B cell (primary cell): Measurements from ENCODE around the gene SLC19A1. TPM values are rescaled to one million over a fixed set of nuclear protein-coding genes. Genes with fewer than 3 reads are reported as not detected.

Source experiments
- ATAC-seq: fragments of 200-7000 bp; cut with Tn5 transposase; one replicate; pipeline ENCODE4 v1.10.0; 2021; ENCODE audit warnings: low read depth, mild to moderate bottlenecking, moderate number of reproducible peaks, moderate library complexity
- CTCF ChIA-PET: fragments of 350-600 bp; sonication (Branson Sonifier 250); formaldehyde crosslinking; loops from one replicate; lab custom pipeline; 2021; ENCODE audit warnings: antibody characterized with exemption, inconsistent platforms; lab: Charles Lee
- POLR2A ChIA-PET: fragments of 350-600 bp; sonication (Branson Sonifier 250); formaldehyde crosslinking; loops from one replicate; lab custom pipeline; 2021; ENCODE audit warnings: antibody characterized with exemption; lab: Charles Lee
- DNase-seq: peaks from one replicate; pipeline ENCODE4 v3.0.0; 2013
- H2AFZ ChIP-seq: 2 replicates; pipeline ENCODE4 v1.6.1; 2012; ENCODE audit warnings: mild to moderate bottlenecking, low read depth, low read length; ENCODE audit not compliant: insufficient read depth, poor library complexity, severe bottlenecking
- H3K27ac ChIP-seq, 2 donors: 1 replicate in 1 of 2; 2 replicates in 1 of 2; pipeline ENCODE4 v1.5.1; 2012 to 2013; ENCODE audit warnings: low read length in 2 of 2, mild to moderate bottlenecking in 2 of 2, moderate library complexity in 1 of 2
- H3K27me3 ChIP-seq, 4 experiments: fragments of 200-600 bp in 1 of 4; sonication (generic) in 1 of 4; replicated peaks in 1 of 4; 1 replicate in 2 of 4; 2 replicates in 2 of 4; pipeline versions ENCODE4 v1.6.1 to v1.7.0; 2013 to 2016; ENCODE audit warnings: low read length in 3 of 4, mild to moderate bottlenecking in 2 of 4, mixed read lengths in 1 of 4, moderate library complexity in 1 of 4; ENCODE audit not compliant: insufficient read depth in 4 of 4, control insufficient read depth in 3 of 4; ENCODE audit errors: control extremely low read depth in 1 of 4
- H3K36me3 ChIP-seq, 2 experiments: replicated peaks in 1 of 2; 1 replicate in 1 of 2; 2 replicates in 1 of 2; pipeline versions ENCODE4 v1.6.1 to v1.7.1; 2013; ENCODE audit warnings: low read length in 1 of 2; ENCODE audit not compliant: insufficient read depth in 2 of 2, control insufficient read depth in 1 of 2; ENCODE audit errors: control extremely low read depth in 1 of 2, extremely low read depth in 1 of 2
- H3K4me1 ChIP-seq, 2 donors: fragments of 200-600 bp in 1 of 2; sonication (generic) in 1 of 2; 1 replicate in 1 of 2; 2 replicates in 1 of 2; pipeline versions ENCODE4 v1.5.1 to v1.6.1; 2013 to 2017; ENCODE audit warnings: low read length in 2 of 2; ENCODE audit not compliant: control insufficient read depth in 2 of 2, insufficient read depth in 2 of 2
- H3K4me2 ChIP-seq: replicated peaks from 2 replicates; pipeline ENCODE3; 2012; ENCODE audit warnings: mild to moderate bottlenecking, low read depth, low read length; ENCODE audit not compliant: poor library complexity, severe bottlenecking
- H3K4me3 ChIP-seq, 5 experiments: fragments of 200-600 bp in 1 of 5; sonication (generic) in 1 of 5; 1 replicate in 3 of 5; 2 replicates in 2 of 5; pipeline versions ENCODE4 v1.5.1 to v1.7.0; 2011 to 2016; ENCODE audit warnings: low read length in 4 of 5, mild to moderate bottlenecking in 4 of 5, low read depth in 2 of 5, control low read depth in 1 of 5, moderate library complexity in 1 of 5; ENCODE audit not compliant: insufficient read depth in 1 of 5; ENCODE audit errors: control extremely low read depth in 1 of 5, extremely low read depth in 1 of 5
- H3K79me2 ChIP-seq: fragments of 200-600 bp; sonication (generic); one replicate; pipeline ENCODE4 v1.6.0; 2016; ENCODE audit warnings: low read length; ENCODE audit not compliant: control insufficient read depth, insufficient read depth
- H3K9ac ChIP-seq: fragments of 200-600 bp; sonication (generic); 2 replicates; pipeline ENCODE4 v1.6.1; 2017; ENCODE audit warnings: mild to moderate bottlenecking, low read length, moderate library complexity
- H3K9me3 ChIP-seq, 3 donors: one replicate each; pipeline versions ENCODE4 v1.6.1 to v1.7.1; 2013; ENCODE audit warnings: low read length in 2 of 3; ENCODE audit not compliant: control insufficient read depth in 2 of 3, insufficient read depth in 1 of 3; ENCODE audit errors: control extremely low read depth in 1 of 3
- H4K20me1 ChIP-seq: 2 replicates; pipeline ENCODE4 v1.6.0; 2012; ENCODE audit warnings: mild to moderate bottlenecking, low read length; ENCODE audit not compliant: insufficient read depth, control insufficient read depth, poor library complexity, severe bottlenecking
- H3K27ac Mint-ChIP-seq: one replicate; pipeline ENCODE4 v1.8.0; 2021; ENCODE audit warnings: mixed read lengths
- H3K27me3 Mint-ChIP-seq: one replicate; pipeline ENCODE4 v1.8.0; 2021; ENCODE audit warnings: mixed read lengths
- H3K4me1 Mint-ChIP-seq: one replicate; pipeline ENCODE4 v1.8.0; 2021; ENCODE audit warnings: mixed read lengths
- H3K4me3 Mint-ChIP-seq: one replicate; pipeline ENCODE4 v1.8.0; 2021; ENCODE audit warnings: mixed read lengths
- H3K9me3 Mint-ChIP-seq: one replicate; pipeline ENCODE4 v1.8.0; 2022; ENCODE audit warnings: mixed read lengths; ENCODE audit not compliant: insufficient read depth
- CTCF ChIP-seq: fragments of 200-600 bp; IDR thresholded peaks from one replicate; pipeline ENCODE4 v1.8.0; 2022; ENCODE audit warnings: antibody characterized with exemption, mild to moderate bottlenecking
- EZH2 ChIP-seq: IDR thresholded peaks from 2 replicates; pipeline ENCODE4 v1.6.1; 2012; ENCODE audit warnings: borderline replicate concordance, low read depth, mild to moderate bottlenecking, moderate library complexity, low read length; ENCODE audit not compliant: insufficient read depth, poor library complexity, severe bottlenecking
- WGBS: methylation state at CpG from one replicate; pipeline ENCODE4 v1.1.5; 2013; ENCODE audit warnings: missing lambda C conversion rate; ENCODE audit not compliant: insufficient coverage; 5-methylcytosine and 5-hydroxymethylcytosine counted together
- intact Hi-C: fragments of 100-400 bp; cut with micrococcal nuclease; formaldehyde crosslinking; loops from one replicate; pipeline ENCODE4 v1.10.0; 2022
- polyA plus RNA-seq: library from polyadenylated mRNA; depleted of rRNA; stranded (reverse); fragments of >200 nt; gene quantifications from 2 replicates; pipeline ENCODE4 v1.2.3, GENCODE V29; 2012
- total RNA-seq, 2 donors: library from RNA; stranded (reverse); fragments of 120-200 nt in 1 of 2; gene quantifications; 1 replicate in 1 of 2; 2 replicates in 1 of 2; pipeline versions ENCODE4 v1.2.3 to v1.2.4, GENCODE V29; 2013 to 2022

Gene SLC19A1
- total and polyA plus RNA-seq, 2 donors (not counting 1 experiment from before 2014, with no cell fraction given): 8.7 to 10.1 TPM

- H3K4me3 Mint-ChIP-seq: no peak overlapping the region
- TF ChIP-seq CTCF: no peak
- WGBS: 87% methylated on average over 22 of the region's 25 CpGs
- POLR2A ChIA-PET: no interaction called here
- no peak for ATAC-seq
- CTCF ChIA-PET: no interaction called here
- H4K20me1 ChIP-seq: no peaks in the 10 kb centered on the region
- H3K27me3 ChIP-seq: peaks cover 0 to 3% (median 0%) of the 10 kb centered on the region in 4 experiments
- H3K4me1 Mint-ChIP-seq: no peaks in the 10 kb centered on the region
- no peak overlapping the region for H3K4me2 ChIP-seq
- H3K9ac ChIP-seq: no peak overlapping the region
- no peaks in the 10 kb centered on the region for H3K9me3 ChIP-seq
- H2AFZ ChIP-seq: no peak overlapping the region
- H3K4me1 ChIP-seq: no peaks in the 10 kb centered on the region
- H3K27ac ChIP-seq: no peak overlapping the region
- H3K36me3 ChIP-seq: no peaks in the 10 kb centered on the region
- H3K27me3 Mint-ChIP-seq: peaks cover 8% of the 10 kb centered on the region
- H3K27ac Mint-ChIP-seq: no peak overlapping the region
- intact Hi-C loops: no loop called here
- no peak for DNase-seq
- no peaks in the 10 kb centered on the region for H3K9me3 Mint-ChIP-seq
- no peak overlapping the region for H3K4me3 ChIP-seq
- H3K79me2 ChIP-seq: no peaks in the 10 kb centered on the region
Measured at GRCh38 chr21:45574081-45574501, 31.9 kb upstream of the SLC19A1 start.

- DNase-seq (no peak), ATAC-seq (no peak)
- Histone ChIP-seq H2AFZ (no peak overlapping the region), H3K27ac (no peak overlapping the region), H3K4me3 (no peak overlapping the region), H3K9me3 (no peaks in the 10 kb centered on the region), H3K4me2 (no peak overlapping the region), H4K20me1 (no peaks in the 10 kb centered on the region), H3K36me3 (no peaks in the 10 kb centered on the region), H3K27me3 (peaks cover 0 to 3% (median 0%) of the 10 kb centered on the region in 4 experiments), H3K79me2 (no peaks in the 10 kb centered on the region), H3K9ac (no peak overlapping the region), H3K4me1 (no peaks in the 10 kb centered on the region)
- H3K9me3 Mint-ChIP-seq: no peaks in the 10 kb centered on the region
- no peak for TF ChIP-seq EZH2
- TF ChIP-seq CTCF: no peak
- peaks cover 11% of the 10 kb centered on the region for H3K27me3 Mint-ChIP-seq
- no peaks in the 10 kb centered on the region for H3K4me1 Mint-ChIP-seq
- intact Hi-C loops: no loop called here
- no peak overlapping the region for H3K27ac Mint-ChIP-seq
- H3K4me3 Mint-ChIP-seq: no peak overlapping the region
- POLR2A ChIA-PET: no interaction called here
- CTCF ChIA-PET: no interaction called here
- WGBS: 92% methylated on average over 14 of the region's 14 CpGs
Measured at GRCh38 chr21:45573452-45574035, 31.3 kb upstream of the SLC19A1 start.
